H4 (cell line): ENCODE results near the gene MAOB. TPM values are rescaled to one million over a fixed set of nuclear protein-coding genes. Genes with fewer than 3 reads are reported as not detected.
"Not testable (repeated sequence)": the region's sequence is repeated elsewhere in the genome, so short reads cannot be mapped to it uniquely, and the experiment has no call there.

ENCODE experiments used
- DNase-seq: peaks from one replicate; pipeline ENCODE4 v3.0.0-alpha.2; 2015; ENCODE audit warnings: low spot score
- total RNA-seq: library from RNA; depleted of rRNA; stranded (reverse); fragments of >200 nt; shearing (Covaris generic); gene quantifications from 2 replicates; pipeline ENCODE4 v1.2.3, GENCODE V29; 2014

The MAOB gene
- total RNA-seq, 1 experiment from 2014 or later: not detected

- no peak for DNase-seq
Observed at GRCh38 chrX:43753637-43754036, 128.6 kb downstream of the MAOB start.

DNA sequence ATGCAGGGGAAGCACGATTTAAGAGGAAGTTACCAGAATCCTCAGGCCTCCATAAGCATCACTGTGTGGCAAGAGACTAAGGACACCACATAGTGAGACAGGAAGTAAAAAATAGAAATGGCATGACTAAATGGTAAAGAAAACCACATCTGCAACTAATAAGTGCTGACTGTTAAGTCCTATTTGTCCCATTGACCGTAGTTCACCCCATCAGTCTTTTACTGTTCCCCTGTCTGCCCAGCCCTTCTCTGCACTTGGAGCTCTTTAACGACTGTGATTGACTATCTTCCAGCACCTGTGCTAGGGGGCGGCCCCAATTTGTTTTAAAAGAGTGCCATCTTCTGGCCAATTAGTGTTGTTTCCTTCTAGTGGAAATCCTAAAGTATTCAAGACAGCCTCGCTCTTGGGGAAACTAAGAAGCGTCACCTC, 132.0 kb downstream of the MAOB start:
- DNase-seq: peak; percentile 45

DNA sequence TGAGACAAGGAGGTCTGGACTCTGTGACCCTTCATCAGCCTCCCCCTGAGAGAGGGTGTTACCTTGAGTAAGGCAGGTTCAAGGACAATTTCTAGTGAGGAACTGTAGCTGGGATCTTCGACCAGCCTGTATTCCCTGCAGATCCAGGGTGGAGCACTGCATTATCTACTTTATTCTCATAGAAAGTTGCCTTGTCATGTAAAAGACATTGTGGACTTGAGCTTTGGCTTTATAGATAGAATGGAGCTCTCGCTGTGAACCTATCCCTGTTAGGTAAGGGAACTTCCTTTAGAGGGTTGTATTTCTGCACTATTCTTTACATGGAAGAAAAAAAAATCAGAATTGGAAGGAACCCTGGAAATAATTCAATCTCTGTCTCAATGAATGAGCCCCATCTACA, 134.8 kb downstream of the MAOB start:
- DNase-seq: no peak

DNA sequence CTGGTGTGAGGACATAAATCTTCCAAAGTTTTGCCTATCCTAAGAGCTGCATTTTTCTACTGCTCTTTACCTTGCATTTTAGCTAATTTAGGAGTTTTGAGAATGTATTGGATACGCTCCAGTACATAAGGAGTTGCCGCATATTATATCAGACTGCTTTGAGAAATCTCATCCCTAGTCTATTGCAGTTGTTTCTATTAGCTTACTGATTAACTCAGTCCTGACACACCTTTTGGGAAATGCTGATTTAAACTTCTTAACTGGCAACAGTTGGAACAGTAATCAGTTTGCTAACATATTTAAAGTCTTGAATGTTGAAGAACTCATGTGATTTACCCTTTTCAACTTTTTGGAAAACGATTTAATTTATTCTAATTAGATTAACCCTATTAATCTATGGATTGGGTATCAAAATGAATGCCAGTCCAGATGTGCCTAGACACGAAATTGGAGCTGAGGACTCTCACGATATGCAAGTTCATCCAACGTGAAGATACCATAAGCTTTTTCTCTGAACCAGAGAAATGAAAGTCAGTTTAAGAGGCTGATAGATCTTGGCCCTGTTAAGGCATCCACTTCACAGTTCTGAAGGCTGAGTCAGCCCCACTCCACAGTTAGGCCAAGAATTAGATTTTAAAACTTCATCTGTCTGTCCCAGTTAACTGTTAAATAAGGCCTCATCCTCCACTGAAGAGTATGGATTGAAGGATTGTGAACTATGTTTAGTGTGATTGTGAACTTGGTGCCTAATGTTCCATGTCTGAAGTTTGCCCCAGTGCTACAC, 136.1 kb downstream of the MAOB start:
- no peak for DNase-seq

GRCh38 chrX:43744284-43744683, 138.0 kb downstream of the MAOB start:
- DNase-seq: no peak

- no peak for DNase-seq
Observed at GRCh38 chrX:43743100-43743822, 139.0 kb downstream of the MAOB start.

DNA sequence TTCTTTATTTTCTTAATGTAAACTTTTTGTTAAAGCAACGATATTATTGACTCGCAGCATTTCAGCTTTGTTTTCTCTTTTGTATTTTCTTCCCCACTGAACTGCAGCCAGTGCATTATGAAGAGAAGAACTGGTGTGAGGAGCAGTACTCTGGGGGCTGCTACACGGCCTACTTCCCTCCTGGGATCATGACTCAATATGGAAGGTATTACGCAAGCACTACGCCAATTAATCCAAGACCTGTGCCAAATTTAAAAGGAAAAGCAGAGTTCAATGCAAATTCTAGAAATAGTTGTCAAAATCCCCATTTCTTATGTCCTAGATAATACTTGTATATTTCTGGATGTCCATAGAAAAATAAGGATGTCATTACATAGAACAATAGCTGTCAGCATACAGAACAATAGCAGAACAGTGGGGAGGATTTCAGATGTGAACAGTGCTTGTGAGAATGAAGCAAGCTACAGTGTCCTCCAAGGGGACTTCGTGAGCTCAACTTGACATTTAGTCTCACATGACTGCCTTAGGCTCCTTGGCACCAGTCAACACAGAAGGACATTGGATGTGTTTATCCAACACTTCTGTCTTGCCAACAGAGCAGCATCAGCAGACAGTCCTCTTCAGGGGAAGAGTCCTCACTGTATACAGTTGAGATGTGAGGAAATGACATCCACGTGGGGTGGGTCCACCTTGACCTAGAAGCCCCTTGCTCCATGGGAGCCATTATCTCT, 140.2 kb downstream of the MAOB start:
- no peak for DNase-seq

DNA sequence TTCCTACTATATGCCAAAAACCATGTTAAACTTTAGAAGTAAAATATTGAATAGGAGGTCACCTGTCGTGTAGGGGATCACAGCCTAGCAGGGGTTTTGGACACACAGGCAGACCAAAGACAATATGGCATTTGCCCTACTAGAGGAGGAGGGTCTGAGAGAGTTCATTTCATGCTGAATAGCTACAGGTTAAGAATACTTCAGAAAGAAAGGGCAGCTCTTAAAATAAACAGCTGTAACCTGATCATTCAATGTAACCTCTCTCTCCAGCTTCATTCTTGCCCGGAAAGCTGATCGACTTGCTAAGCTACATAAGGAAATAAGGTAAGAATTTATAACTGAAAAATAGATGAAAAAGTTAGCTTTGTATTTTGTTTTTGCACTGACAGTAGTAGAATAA, 146.3 kb downstream of the MAOB start:
- DNase-seq: no peak

DNA sequence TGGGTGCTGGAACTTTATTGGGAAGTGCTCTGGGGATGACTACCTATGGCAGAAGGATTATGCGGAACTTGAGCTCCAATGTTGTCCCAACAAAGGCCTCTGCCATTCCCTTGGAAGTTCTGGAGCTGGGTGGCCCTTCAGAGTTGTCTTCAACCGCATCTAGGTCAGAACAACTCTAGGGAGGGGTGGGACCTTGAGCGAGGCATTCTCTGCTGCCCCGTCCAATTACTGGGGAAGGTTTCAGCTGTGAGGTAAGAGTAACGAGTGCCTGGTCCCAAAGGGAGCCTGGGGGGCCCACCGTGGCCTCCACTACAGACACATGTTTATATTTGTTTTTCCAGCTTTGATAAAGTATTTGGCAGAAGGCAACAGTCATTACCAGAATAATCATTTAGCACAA, 146.7 kb downstream of the MAOB start:
- no peak for DNase-seq

GRCh38 chrX:43734444-43734843, 147.8 kb downstream of the MAOB start:
- DNase-seq: no peak

- no peak for DNase-seq
Observed at GRCh38 chrX:43733699-43734098, 148.6 kb downstream of the MAOB start.

DNA sequence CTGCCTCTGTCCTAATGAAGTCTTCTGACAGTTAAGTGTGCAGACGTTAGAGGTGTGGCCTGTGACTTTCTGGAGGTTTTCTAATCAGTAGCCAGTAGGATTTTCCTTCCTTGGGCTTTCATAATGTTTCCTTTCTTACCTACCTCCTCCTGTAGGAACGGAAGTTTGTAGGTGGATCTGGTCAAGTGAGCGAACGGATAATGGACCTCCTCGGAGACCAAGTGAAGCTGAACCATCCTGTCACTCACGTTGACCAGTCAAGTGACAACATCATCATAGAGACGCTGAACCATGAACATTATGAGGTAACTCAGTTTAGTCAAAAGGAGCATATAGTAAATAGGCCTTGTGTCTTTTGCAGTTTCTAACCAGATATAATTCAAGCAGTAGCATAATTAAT, 151.2 kb downstream of the MAOB start:
- no peak for DNase-seq

DNA sequence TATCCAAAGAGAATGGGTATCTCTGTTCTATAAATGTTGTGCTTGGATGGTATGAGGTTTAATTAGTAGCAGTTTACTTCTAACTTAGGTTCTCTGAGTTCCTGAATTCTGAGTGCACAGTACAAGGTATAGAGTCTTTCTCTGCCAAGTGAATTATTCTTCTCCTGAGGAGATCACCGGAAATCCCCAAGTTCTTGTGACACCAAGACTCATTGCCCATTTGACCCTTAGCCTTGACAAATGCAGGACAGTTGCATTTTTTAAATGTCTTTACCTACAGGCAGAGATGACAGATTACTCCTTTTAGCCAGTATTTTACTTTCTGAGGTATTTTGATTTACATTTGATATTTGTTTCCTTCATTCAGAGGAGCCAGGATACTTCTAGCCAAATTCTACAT, 153.3 kb downstream of the MAOB start:
- no peak for DNase-seq

- no peak for DNase-seq
Observed at GRCh38 chrX:43728002-43728401, 154.2 kb downstream of the MAOB start.

DNA sequence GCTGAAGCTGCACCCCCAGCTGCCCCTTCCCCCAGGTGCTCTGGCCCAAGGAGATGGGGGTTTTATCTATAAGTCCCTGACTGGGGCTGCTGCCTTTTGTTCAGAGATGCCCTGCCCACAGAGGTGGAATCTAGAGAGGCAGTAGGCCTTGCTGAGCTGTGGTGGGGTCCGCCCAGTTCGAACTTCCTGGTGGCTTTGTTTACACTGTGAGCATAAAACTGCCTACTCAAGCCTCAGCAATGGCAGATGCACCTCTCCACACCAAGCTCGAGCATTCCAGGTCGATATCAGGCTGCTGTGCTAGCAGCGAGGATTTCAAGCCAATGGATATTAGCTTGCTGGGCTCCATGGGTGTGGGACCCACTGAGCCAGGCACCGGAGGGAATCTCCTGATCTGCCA, 155.0 kb downstream of the MAOB start:
- not testable (repeated sequence) for DNase-seq

DNA sequence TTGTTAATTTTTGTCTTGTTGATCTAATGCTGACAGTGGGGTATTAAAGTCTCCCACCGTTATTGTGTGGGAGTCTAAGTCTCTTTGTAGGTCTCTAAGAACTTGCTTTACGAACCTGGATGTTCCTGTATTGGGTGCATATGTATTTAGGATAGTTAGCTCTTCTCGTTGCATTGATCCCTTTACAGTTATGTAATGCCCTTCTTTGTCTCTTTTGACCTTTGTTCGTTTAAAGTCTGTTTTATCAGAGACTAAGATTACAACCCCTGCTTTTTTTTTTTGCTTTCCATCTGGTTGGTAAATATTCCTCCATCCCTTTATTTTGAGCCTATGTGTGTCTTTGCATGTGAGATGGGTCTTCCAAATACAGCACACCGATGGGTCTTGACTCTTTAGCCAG, 157.0 kb downstream of the MAOB start:
- DNase-seq: not testable (repeated sequence)

DNA sequence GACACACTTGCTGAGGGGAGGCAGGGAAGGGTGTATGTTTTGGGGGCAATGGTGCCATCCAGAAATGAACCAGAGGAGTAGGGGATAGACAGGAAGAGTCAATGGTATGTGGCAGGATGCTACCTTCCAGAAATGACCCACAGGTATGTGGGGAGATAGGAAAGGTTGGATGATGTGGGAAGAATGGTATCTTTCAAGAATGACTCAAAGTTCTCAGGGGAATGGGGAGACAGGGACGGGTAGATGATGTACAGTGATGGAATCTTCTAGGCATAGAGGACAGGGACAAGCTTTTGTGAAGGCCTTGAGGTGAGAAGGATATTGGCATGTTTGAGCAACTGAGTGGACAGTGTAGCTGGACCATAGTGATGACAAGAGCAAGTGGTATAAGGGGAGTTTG, 161.3 kb downstream of the MAOB start:
- DNase-seq: no peak

DNA sequence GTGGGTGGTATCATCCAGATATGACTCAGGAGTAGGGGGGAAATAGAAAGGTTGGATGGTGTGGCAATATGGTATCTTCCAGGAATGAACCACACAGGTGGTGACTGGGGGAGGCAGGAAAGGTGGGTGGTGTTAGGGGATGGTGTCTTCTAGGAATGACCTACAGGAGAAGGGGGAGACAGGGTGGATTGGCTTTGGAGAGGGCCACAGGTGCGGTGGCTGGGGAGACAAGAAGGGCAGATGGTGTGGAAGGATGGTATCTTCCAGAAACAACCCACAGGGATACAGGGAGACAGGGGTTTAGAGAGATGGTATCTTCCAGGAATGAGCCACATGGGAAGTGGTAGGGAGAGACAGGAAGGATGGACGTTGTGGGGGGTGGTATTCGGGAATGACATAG, 162.2 kb downstream of the MAOB start:
- DNase-seq: no peak

GRCh38 chrX:43718956-43719355, 163.3 kb downstream of the MAOB start:
- no peak for DNase-seq

- no peak for DNase-seq
Observed at GRCh38 chrX:43718546-43718945, 163.7 kb downstream of the MAOB start.

DNA sequence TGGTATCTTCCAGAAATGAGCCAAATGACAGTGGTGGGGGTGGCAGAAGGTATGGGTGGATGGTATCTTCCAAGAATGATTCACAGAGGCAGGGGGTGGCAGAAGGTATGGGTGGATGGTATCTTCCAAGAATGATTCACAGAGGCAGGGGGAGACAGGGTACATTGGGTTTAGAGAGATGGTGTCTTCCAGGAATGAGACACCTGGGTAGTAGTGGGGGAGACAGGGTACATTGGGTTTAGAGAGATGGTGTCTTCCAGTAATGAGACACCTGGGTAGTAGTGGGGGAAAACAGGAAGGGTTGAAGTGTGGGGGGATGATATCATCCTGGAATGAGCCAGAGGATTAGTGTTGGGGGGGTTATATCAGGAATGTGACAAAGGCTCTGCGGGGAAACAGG, 164.2 kb downstream of the MAOB start:
- DNase-seq: no peak

DNA sequence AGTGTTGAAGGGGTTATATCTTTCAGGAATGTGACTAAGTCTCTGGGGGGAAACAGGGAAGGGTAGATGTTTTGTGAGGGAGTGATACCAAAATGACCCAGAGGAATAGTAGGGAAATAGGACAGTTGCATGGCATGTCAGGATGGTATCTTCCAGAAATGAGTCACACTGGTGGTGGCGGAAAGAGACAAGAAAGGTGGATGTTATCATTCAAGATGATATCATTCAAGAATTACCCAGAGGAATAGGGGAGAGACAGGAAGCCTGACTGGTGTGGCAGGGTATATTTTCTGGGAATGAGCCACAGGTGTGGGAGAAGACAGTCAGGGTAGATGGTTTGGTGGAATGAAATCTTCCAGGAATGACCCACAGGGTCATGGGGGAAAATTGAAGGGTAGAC, 165.1 kb downstream of the MAOB start:
- no peak for DNase-seq

DNA sequence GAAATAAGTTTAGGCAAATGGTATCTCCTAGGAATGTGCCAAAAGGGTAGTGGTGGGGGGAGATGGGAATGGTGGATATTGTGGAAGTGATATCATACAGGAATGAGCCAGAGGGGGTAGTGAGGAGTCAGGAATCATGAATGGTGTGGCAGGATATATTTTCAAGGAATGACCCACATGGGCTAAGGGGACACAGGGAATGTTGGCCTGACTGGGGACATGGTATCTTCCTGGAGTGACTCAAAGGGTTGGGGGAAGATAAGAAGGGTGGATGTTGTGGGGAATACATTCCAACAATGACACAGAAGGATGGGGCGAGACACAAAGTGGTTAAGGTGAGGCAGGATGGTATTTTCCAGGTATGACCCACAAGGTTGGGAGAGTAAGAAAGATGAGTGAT, 165.6 kb downstream of the MAOB start:
- no peak for DNase-seq
